ENCODE data around the gene PECR.

The PECR gene

DNA sequence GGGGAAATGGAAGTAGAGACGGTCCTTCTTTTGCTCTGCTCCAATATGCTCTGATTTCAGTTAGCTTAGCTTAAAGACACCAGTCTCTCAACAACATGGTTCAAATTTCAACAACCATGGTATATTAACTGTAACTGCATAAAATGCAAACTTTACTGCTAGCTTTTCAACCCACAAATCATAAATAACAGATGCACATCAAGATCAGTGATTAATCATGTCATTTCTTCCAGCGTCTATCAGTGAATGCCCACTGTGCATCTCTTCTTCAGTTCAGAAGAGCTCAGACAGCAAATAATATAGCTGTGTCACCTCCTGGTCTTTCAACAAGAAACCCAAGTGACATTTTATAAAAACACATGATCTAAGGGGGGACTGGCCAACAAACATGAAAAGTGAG is 12.6 kb downstream of the PECR start:
- DNase-seq, result no peak

DNA sequence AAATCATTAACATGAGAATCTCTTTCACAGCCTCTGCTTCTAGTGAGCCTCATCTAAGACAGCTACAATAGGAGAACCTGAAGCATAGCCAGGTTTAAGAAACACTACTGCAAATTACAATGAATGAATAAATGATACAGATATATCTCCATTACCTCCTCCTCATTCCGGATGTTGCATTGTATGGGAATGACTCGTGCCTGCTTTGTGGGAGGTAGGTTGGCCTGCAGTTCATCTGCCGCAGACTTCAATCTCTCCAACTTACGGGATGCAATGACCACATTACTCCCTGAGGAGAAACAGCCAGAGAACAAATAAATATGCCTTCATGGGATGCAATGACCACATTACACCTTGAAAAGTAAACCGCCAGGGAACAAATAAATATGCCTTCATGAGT is 15.4 kb downstream of the PECR start:
- DNase-seq, result no peak

DNA sequence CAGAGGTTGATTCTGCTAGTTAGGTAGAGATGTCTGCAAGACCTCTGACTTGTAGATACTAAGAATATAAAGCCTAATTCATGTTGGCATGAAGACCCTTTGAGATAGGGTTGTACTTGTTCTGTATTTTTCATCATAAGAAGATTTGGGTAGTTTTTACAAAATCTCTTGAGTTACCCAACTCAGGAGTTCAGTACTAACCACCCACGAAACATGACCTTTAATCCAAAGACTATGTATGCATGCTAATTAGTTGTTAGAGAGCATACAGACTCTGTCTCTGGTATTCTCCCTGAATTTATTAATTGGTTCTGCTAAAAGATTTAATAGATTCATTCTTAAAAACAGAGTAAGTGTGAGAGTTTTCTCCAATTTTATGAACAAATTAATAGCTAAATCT is 16.9 kb downstream of the PECR start:
- DNase-seq, result no peak

DNA sequence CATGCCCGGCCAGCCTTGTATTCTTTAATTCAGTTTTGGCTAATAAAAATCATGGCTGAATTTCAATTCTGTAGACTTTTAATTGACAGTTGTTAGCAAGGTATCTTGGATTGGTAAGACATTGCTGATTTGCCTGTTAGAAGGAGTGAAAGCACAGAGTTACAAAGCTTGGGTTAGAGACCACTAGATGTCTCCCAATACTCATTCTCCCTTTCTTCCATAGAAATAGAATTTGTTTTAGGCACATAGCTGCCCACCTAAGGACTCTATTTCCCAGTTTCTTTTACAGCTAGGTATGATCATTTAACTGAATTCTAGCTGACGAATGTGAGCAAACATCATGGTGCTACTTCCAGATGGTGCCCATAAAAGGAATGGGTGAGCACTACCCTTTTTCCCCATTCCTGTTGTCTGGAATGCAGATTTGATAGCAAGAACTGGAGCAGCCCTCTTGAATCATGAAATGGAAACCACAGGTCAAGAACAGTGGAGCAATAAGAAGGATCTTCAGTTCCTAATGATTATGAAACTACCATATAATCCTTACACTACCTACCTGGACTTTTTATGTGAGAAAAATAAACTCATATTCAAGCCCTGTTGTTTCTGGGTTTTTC is 17.5 kb downstream of the PECR start:
- no peak for DNase-seq

DNA sequence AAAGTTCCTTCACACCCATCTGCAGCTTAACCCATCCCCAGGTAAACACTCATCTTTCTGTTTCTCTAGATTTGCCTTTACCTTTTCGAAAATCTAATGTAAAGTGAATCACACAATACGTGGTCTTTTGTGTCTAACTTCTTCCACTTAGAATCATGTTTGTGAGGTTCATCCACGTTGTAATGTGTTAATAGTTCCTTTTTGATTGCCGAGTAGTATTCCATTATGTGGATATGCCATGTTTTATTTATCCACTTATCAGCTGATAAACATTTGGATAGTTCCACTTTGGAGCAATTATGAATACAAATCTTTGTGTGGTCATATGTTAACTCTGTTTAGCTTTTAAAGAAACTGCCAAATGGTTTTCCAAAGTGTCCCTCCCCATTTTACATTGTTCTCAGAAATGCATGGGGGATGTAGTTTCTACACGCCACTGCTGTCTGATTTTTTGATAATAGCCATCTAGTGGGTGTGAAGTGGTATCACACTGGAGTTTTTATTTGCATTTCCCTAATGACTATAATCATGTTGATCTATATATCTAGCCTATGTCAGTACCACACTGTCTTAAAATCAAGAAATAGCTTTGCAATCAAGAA is 22.3 kb downstream of the PECR start:
- no peak for DNase-seq

DNA sequence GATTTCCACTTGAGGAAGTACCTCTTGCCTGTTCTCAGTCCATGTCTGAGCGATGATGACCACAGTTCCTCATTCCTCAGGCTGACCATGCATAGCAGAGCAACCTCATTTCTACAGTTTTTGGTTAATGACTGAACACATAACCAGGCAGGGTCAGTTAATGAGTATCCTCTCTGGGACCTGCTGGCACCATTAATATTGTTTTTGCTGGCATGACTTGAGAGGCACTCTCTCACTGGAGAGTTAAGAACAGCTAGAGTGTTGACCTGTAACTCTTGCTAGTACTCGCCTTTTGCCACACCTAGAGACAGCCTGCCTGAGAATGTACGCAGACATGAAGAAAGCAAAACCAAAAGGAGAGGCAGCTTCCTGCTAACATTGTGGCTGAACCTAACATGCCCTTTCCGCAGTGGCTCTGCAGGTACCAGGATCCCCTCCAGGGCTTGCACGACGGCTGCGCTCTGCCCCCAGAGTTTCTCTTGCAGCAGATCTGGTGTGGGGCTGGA is 23.9 kb downstream of the PECR start:
- peak; percentile 57 for DNase-seq

DNA sequence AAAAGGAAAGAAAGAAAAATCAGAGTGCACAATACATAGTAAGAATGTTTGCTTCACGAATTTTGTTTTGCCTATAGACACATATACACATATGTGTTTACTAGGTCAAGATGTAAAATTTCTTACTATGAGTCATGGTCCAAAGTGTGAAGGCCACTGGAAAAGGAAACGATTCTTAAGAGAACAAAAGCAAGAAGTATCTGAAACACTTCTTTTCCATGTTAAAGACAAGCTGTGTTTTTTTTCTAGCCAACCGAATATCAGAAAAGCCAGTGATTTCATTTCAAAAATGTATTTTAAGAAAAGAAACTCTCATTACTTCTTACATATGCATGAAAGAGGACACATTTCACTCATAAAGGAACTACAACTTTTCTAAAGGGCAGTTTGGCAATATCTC is 24.9 kb downstream of the PECR start:
- DNase-seq, result no peak

DNA sequence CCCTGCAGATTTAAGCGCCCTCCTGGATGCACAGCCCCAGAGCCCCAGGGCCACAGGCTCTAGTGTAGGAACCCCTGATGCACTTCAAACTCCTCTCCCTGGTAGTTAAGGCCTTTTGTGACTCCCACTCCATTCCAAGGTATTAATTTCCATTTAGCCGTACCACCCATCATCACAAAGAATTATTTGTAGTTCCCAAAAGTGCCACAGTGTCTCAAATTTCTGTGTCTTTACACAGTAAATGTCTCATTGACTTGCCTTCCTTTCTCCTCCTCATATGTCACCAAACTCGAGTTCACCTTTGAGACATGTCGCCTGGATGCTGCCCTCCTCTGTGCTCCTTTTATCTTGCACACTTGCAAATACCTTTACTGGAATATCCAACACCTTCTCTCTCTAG is 25.9 kb downstream of the PECR start:
- DNase-seq, result no peak

DNA sequence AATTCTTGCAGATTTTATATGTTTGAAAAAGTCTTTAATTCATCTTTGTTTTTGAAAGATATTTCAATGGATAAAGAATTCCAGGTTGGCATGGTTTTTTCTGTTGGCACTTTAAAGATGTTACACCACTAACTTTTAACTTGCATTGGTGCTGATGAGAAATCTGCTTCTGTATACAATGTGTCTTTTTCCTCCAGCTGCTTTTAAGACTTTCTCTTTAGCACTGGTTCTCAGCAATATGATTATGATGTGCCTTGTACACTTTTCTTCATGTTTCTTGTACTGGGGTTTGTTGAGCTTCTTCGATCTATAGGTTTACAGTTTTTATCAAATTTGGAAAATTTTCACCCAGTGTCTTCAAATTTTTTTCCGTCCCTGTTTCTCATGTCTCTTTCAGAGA is 29.2 kb downstream of the PECR start:
- no peak for DNase-seq

DNA sequence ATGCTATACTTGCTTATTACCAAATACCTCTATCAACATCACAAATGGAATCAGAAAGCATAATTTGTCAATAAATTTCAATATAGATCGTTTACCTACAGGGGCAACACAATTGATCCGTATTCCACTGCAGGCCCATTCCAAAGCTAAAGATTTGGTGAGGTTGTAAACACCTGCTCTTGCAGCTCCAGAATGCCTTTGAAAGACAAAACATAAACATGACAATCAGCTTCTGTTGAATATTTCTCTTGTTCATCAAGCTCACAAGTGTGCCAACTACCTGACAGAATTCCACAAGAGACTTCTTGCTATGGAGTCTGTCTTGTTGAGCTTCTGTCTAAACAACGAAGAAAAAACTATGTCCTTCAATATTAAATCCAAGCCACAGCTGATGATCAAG is 30.3 kb downstream of the PECR start:
- no peak for DNase-seq

DNA sequence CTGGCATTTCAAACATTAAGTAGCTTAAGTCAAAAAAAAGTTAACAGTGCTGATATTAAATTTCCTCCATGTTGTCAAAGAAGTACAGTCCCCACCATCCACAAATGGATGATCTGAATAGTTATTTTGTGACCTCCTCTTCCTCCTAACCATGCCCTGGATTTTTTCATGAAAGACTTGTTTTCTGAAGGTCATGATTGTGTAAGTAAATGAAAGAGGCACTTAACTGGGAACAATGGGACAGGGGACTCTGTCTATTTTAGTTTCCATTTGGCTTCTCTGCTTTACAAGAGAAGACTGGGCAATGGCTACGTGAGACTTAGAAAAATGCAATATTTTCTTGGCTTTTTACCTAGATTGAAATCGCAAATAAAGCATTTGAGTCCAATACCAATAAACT is 32.2 kb downstream of the PECR start:
- DNase-seq, result no peak

DNA sequence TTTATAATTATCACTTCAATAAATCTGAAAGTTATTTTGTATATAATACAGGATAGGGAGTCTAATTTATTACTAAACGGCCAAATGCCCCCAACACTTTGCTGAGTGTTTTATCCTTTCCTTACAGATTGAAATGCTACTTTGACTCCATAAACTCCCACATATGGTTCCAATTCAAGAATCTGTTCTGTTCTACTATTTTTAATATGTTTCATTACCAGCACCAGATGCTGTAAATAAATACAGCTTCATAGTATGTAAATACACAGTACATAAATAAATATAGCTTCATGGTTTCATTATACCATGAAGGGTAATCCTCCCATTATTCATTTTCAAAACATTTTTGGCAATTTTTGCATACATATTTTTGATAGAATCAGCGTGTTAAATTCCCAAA is 34.2 kb downstream of the PECR start:
- DNase-seq, result no peak

DNA sequence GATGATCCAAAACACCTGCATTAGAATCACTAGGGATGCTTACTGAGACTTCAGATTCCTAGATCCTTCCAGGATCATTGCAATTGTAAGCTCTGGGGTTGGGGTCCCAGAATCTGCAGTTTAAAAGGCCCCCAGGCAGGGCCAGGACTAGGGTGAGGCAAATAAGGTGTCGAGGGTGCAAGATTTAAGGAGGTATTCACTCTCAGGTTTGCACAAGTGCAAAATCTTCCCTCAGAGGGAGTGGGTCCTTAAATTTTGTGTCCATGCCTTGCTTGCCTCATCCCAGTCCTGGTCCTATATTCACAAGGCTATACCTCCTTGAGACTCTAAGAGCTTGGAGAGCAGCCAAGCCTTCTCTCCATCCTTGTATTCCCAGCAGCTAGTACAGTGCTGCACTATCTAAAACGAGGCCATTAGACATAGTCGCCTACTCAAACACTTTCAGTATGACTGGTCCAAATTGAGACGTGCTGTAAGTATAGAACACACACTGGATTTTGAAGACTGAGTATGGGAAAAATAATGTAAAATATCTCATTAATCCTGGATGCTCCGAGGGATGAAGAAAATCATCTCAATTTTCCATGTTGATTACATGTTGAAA is 36.6 kb downstream of the PECR start:
- DNase-seq, result no peak

DNA sequence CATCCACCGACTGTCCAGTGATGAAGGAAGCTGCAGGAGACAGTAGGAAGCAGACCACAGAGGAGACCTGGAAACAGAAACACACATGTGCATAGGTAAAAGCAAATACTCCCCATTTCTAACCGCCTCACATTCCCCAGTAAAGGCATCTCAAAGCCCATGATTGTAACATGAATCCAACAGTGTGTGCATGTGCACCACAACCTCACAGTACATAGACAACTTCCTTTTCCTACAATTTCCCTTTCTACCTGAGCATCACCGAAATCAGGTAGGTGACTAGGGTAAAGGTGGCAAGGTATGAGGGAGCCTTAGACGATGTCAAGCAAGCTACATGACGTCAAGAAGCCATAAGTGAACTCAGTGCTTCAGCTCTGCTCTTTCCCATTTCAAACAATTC is 37.7 kb downstream of the PECR start:
- no peak for DNase-seq

DNA sequence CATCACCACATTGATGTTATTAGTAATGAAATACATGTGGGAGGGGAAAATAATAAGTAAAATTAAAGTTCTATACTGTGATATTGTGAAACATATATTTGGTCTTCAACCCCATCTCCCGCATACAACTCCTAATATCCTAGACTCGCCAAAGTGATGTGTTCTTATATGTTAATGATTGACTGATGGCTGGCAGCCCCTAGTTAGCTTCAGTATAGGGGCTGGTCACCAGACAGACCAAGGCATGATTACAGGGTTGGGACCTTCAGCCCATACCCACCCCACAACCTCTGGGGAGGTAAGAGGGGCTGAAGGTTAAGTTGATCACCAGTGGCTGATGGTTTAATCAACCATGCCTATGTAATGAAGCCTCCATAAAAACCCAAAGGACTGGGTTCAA is 40.2 kb downstream of the PECR start:
- DNase-seq, result no peak

DNA sequence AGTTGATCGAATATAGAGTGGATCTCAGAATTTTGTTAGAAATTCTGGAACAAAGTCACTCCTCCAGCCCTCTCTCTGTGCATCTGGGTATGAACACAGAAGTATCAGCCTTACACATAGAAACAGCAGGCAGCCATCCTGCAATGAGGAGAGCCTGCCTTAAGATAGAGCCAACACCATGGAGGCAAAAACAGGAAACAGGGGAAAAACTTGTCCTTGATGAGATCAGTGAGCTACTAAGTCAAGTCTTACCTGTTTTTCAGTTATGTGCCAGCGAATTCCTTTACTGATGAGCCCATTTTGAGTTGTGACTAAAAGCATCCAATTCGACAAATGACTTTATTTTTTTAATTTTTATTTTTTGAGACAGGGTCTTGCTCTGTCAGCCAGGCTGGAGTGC is 41.7 kb downstream of the PECR start:
- no peak for DNase-seq

DNA sequence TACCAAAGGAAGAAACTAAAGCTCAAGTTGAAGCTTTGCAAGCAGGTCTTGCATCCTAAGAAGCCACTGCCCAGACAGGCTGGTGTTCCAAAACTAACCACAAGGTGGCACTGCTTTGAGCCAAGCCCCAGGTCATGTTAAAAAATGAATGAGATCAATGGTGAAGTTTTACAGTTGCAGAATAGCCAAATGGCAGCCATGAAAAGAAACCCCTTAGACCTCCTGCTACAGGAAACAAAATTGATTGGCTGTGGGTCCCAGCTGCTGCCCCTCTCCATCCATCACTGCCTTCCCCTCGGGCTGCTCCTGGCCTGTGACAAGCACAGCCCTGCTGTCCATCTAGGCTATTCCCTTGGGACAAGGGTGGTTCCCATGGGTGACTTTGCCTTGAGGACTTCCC is 47.5 kb downstream of the PECR start:
- peak; percentile 78 for DNase-seq

DNA sequence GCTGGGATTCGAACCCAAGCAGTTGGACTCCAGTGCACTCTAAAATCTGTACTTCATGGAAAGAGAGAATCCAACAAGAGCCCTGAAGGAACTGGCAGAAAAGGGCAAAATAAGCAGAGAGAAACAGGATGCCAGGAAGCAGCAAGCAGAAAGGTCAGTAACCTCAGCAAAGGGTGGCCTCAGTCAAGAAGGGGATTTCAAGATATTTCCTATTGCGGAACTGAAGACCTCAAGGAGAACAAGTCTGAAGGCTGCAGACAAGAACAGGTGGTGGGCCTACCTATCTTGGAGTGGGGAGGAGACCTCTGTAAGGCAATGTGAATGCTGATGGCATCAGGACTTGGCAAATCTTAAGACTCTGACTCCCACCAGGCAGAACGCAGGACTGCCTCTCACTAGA is 48.2 kb downstream of the PECR start:
- DNase-seq, result no peak

DNA sequence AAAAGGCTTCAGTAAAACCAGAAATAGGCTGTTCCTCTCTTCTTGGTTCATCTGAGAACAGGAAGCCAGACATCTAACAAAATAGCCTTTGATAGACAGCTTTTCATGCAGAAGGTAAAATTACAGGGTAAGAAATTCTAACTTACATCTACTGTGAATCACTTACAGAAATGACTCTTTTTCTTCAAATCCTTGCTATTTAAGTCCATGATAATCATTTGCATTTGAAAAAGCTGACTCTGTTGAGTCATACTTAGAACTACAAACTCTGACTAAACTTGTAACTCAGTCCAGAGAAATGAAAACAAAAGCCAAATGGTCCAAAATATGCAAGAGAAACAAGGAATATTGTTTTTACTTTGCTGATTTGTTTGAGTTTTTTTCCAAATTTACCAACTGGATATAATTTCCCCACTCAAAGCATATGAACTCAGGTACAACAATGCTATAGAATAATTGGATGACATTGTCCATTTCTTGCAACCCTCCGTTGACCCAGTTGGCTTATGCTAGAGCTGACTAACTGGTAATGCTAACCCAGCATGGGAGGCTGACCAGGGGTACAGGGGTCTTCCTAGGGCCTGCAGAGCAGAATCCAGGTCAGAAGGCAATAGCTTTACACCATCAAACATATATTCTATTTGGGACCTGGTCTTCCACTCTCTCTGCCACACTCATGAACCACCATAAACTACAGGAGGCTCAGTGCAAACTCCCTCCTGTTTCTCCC is 49.5 kb downstream of the PECR start:
- no peak for DNase-seq

DNA sequence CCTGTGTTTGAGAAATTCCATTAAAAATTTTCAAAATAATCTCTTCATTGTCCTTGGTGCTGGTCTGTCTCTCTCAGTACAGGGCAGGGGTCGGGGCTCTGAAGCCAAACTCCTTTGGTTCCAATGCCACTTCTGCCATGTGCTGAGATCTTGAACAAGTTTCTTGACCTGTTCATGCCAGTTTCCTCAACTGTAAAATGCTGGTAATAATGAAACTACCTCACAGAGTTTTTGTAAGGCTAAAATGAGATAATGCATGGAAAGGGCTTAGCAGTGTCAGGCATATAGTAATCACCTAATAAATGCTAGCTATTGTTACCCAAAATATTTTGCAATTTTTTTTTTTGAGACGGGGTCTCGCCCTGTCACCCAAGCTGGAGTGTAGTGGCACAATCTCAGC is 51.4 kb downstream of the PECR start:
- no peak for DNase-seq

DNA sequence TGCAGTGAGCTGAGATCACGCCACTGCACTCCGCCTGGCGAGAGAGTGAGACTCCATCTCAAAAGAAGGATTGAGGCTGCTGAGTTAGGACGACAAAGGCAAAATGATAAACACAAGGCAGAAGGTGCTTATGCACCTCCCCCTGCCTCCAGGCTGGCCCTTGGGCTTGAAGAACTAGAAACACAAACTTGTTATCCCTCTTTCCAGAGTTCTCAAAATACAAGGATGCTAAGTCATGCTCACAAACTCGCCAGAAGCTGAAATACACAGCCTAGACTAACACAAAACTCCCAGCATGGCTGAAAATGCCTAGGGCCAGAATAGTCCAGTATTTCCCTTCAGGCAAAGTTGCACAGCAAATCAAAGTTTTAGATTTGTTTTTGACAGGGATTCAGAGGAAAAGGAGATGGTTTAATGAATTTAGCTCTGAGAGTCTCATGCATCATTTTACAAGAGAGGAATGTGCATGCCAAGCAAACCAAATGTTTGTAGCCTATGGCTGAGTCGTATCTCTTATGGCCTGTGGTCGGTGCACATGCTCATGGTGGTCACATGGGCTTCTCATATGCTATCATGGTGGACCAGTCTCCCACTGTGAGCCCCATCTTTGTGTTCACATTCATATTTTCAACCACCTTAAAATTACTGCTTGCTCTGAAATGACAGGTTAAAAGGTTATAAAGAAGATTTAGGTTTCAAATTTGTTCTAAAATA is 52.0 kb downstream of the PECR start:
- DNase-seq, result no peak

DNA sequence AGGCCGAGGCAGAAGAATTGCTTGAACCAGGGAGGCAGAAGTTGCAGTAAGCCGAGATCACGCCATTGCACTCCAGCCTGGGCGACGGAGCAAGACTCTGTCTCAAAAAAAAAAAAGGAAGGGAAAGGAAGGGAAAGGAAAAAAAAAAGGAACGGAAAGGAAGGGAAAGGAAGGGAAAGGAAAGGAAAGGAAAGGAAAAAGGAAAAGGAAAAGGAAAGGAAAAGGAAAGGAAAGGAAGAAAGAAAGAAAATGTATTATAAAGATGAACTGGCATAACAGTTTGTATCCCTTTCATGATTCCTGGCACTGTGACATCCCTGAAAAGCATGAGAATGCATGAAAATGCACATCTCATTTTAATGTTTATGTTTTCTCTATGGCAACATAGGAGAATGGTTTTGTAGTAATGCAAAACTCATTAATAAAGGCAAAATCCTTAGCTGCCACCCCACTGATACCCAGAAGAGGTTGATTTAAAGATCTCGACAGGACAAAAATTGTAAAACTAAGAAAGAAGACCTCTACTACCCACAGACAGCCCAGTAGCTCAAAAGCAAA is 56.8 kb downstream of the PECR start:
- DNase-seq, result no peak

DNA sequence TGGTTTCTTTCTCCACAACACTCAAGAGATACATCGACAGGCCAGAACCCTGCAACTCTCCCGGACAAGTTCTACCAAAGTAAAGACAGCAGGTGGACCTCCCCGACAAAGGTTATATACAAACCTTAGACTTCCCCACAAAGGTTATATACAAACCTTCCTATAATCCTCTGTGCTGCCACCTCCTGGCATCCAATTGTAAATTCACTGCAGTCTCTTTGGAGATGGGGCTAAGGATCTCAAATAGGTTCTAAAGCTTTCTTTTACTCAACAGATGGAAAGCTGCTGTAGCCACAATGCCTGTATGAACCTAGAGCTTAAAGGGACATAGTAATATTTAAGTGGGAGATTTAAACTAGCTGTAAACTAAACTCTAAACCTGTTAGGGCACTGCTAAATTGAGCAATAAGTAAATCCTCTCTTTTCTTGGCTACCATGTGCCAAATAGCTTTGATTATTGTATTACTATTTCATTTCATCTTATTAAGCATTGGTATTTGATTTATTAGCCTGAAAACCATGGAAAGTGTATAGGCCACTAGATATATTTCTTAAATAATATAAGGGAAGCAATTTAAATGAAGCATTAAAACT is 58.5 kb downstream of the PECR start:
- peak; percentile 30 for DNase-seq
